HepG2 (cell line): ENCODE data around the gene DNASE1L2. TPM values are rescaled to one million over a fixed set of nuclear protein-coding genes. Genes with fewer than 3 reads are reported as not detected.

Experiments
- ARNT2 ChIP-seq: sonication (generic); formaldehyde crosslinking; IDR thresholded peaks from 2 replicates; pipeline ENCODE4 v1.8.0; 2022; ENCODE audit warnings: mild to moderate bottlenecking, low read depth, missing genetic modification reagents, moderate library complexity
- ASH2L ChIP-seq: fragments of 300-600, 200-600 bp; sonication (generic); IDR thresholded peaks from 2 replicates; pipeline ENCODE4 v1.7.0; 2017; ENCODE audit warnings: low read depth, mild to moderate bottlenecking, moderate library complexity, mixed read lengths, low read length; ENCODE audit not compliant: insufficient read length
- BRCA1 ChIP-seq: sonication (generic); formaldehyde crosslinking; IDR thresholded peaks from 2 replicates; pipeline ENCODE4 v1.4.0; 2020; ENCODE audit warnings: missing genetic modification reagents
- CBX5 ChIP-seq: sonication (generic); formaldehyde crosslinking; IDR thresholded peaks from 2 replicates; pipeline ENCODE4 v1.4.0; 2020; ENCODE audit warnings: missing genetic modification reagents, borderline replicate concordance
- CEBPG ChIP-seq: IDR thresholded peaks from 2 replicates; pipeline ENCODE4 v1.6.1; 2016
- DPF2 ChIP-seq: sonication (generic); formaldehyde crosslinking; IDR thresholded peaks from 2 replicates; pipeline ENCODE4 v1.4.0; 2020; ENCODE audit warnings: mild to moderate bottlenecking, low read depth, missing genetic modification reagents, borderline replicate concordance
- FOXP1 ChIP-seq, 2 experiments: fragments of 450-650 bp in 1 of 2; IDR thresholded peaks; 2 replicates each; pipeline ENCODE4 v1.6.1; 2017 to 2018; ENCODE audit warnings: antibody characterized with exemption in 1 of 2
- HNF4G ChIP-seq, 2 experiments: sonication (generic) in 1 of 2; formaldehyde crosslinking in 1 of 2; IDR thresholded peaks; 2 replicates each; pipeline versions ENCODE4 v1.4.0 to v1.6.1; 2011 to 2020; ENCODE audit warnings: borderline replicate concordance in 2 of 2, low read depth in 2 of 2, mild to moderate bottlenecking in 2 of 2, low read length in 1 of 2, missing genetic modification reagents in 1 of 2, moderate library complexity in 1 of 2
- JUNB ChIP-seq: sonication (generic); formaldehyde crosslinking; IDR thresholded peaks from 2 replicates; pipeline ENCODE4 v1.8.0; 2022; ENCODE audit warnings: missing genetic modification reagents, mild to moderate bottlenecking, borderline replicate concordance
- KLF13 ChIP-seq: sonication (generic); formaldehyde crosslinking; IDR thresholded peaks from 2 replicates; pipeline ENCODE4 v1.4.0; 2020; ENCODE audit warnings: mild to moderate bottlenecking, missing genetic modification reagents
- PITX1 ChIP-seq: sonication (generic); formaldehyde crosslinking; IDR thresholded peaks from 2 replicates; pipeline ENCODE4 v1.5.1; 2020; ENCODE audit warnings: mild to moderate bottlenecking, missing genetic modification reagents
- RFX5 ChIP-seq: IDR thresholded peaks from 2 replicates; pipeline ENCODE4 v1.6.1; 2011; ENCODE audit warnings: low read depth, low read length, improper control_type of control experiment
- RORA ChIP-seq: sonication (generic); formaldehyde crosslinking; IDR thresholded peaks from 2 replicates; pipeline ENCODE4 v1.5.0; 2020; ENCODE audit warnings: mild to moderate bottlenecking, missing genetic modification reagents, moderate library complexity
- SIN3A ChIP-seq: IDR thresholded peaks from 2 replicates; pipeline ENCODE4 v1.6.1; 2011; ENCODE audit warnings: low read depth, mild to moderate bottlenecking, control low read depth, low read length, borderline replicate concordance
- SIX1 ChIP-seq: sonication (generic); formaldehyde crosslinking; IDR thresholded peaks from 2 replicates; pipeline ENCODE4 v1.4.0; 2020; ENCODE audit warnings: missing genetic modification reagents, borderline replicate concordance
- SMYD3 ChIP-seq: sonication (generic); formaldehyde crosslinking; IDR thresholded peaks from 2 replicates; pipeline ENCODE4 v1.8.1; 2023; ENCODE audit warnings: mild to moderate bottlenecking, missing genetic modification reagents
- SP1 ChIP-seq, 2 experiments: fragments of 450-650 bp in 1 of 2; sonication (generic) in 1 of 2; formaldehyde crosslinking in 1 of 2; IDR thresholded peaks; 2 replicates each; pipeline versions ENCODE4 v1.4.0 to v1.6.1; 2016 to 2020; ENCODE audit warnings: missing genetic modification reagents in 1 of 2
- TFE3 ChIP-seq: IDR thresholded peaks from 2 replicates; pipeline ENCODE4 v1.6.1; 2016
- THAP7 ChIP-seq: sonication (generic); formaldehyde crosslinking; IDR thresholded peaks from 2 replicates; pipeline ENCODE4 v1.8.1; 2023; ENCODE audit warnings: mild to moderate bottlenecking, missing genetic modification reagents
- ZFY ChIP-seq: sonication (generic); formaldehyde crosslinking; IDR thresholded peaks from 2 replicates; pipeline ENCODE4 v1.4.0; 2020; ENCODE audit warnings: missing genetic modification reagents
- ZNF180 ChIP-seq: sonication (generic); formaldehyde crosslinking; IDR thresholded peaks from 2 replicates; pipeline ENCODE4 v1.4.0; 2020; ENCODE audit warnings: low read depth, missing genetic modification reagents, borderline replicate concordance
- ZNF430 ChIP-seq: sonication (generic); formaldehyde crosslinking; IDR thresholded peaks from 2 replicates; pipeline ENCODE4 v1.9.0; 2021; ENCODE audit warnings: mild to moderate bottlenecking, missing genetic modification reagents
- ZNF670 ChIP-seq: sonication (generic); formaldehyde crosslinking; IDR thresholded peaks from 2 replicates; pipeline ENCODE4 v1.8.0; 2022; ENCODE audit warnings: mild to moderate bottlenecking, missing genetic modification reagents, borderline replicate concordance
- ZNF747 ChIP-seq: sonication (generic); formaldehyde crosslinking; IDR thresholded peaks from 2 replicates; pipeline ENCODE4 v1.8.1; 2023; ENCODE audit warnings: missing genetic modification reagents, mild to moderate bottlenecking, borderline replicate concordance
- ZNF75D ChIP-seq: sonication (generic); formaldehyde crosslinking; IDR thresholded peaks from 2 replicates; pipeline ENCODE4 v1.8.1; 2023; ENCODE audit warnings: missing genetic modification reagents, mild to moderate bottlenecking, borderline replicate concordance
- ZNF839 ChIP-seq: sonication (generic); formaldehyde crosslinking; IDR thresholded peaks from 2 replicates; pipeline ENCODE4 v1.4.0; 2020; ENCODE audit warnings: missing genetic modification reagents, mild to moderate bottlenecking, borderline replicate concordance
- ZNF879 ChIP-seq: sonication (generic); formaldehyde crosslinking; IDR thresholded peaks from 2 replicates; pipeline ENCODE4 v1.8.1; 2023; ENCODE audit warnings: missing genetic modification reagents
- polyA plus RNA-seq, 8 experiments: library from polyadenylated mRNA; depleted of rRNA in 3 of 8; stranded (reverse) in 7 of 8; unstranded in 1 of 8; fragments of >200 nt; fragmentation: Illumina TruSeq in 4 of 8; extraction: Trizol in 4 of 8; gene quantifications; 2 replicates each; pipeline versions ENCODE4 v1.2.1 to v1.2.3, GENCODE V29; 2011 to 2016; ENCODE audit warnings: low read depth in 4 of 8, missing spikeins in 1 of 8, mixed read lengths in 1 of 8; ENCODE audit not compliant: insufficient read depth in 1 of 8
- total RNA-seq, 5 experiments: library from RNA; depleted of rRNA; stranded (reverse); fragments of >200 nt; fragmentation: Illumina TruSeq; extraction: Trizol; gene quantifications; 2 replicates each; pipeline ENCODE4 v1.2.3, GENCODE V29; 2016; ENCODE audit warnings: low read depth in 1 of 5
- TF ChIP-seq, protein P1 (sequence below): sonication (generic); formaldehyde crosslinking; IDR thresholded peaks from 2 replicates; pipeline ENCODE4 v1.5.0; 2020; ENCODE audit warnings: mild to moderate bottlenecking, missing genetic modification reagents

DNASE1L2 gene
- total and polyA plus RNA-seq, 2 of the 13 experiments (the other 11 are each of a cell fraction or from before 2014, with no cell fraction given): 0.44 to 0.50 TPM

DNA sequence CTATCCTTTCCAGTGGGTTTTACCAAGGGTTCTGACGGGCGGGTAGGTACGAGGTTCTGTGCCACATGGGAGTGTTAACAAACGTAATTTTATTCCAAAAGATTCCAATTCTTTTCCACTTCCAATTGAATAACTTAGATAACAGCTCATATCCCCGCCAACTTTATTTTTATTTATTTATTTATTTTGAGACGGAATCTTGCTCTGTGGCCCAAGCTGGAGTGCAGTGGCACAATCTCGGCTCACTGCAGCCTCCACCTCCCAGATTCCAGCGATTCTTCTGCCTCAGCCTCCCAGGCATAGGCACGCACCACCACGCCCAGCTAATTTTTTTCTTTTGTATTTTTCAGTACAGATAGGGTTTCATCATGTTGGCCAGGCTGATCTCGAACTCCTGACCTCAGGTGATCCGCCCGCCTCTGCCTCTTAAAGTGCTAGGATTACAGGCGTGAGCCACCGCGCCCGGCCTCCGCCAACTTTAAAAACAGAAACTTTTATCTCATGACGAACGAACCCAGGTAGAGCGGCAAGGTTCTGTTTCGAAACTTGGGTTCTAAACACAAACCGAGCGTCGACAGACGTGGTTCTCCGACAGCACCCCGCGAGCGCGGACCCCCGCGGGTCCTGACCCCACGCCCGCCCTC lies 14.5 kb downstream of the DNASE1L2 start (continued):
- TF ChIP-seq ZNF670 (CRISPR knock-in tag) (no peak), ZNF430 (CRISPR knock-in tag) (no peak), RORA (CRISPR knock-in tag) (no peak), BRCA1 (CRISPR knock-in tag) (no peak), CBX5 (CRISPR knock-in tag) (no peak), ZNF747 (CRISPR knock-in tag) (no peak), JUNB (CRISPR knock-in tag) (no peak), ASH2L (no peak), CEBPG (peak; percentile 18; the same call in 1 of the 2 replicates), KLF13 (CRISPR knock-in tag) (no peak), RFX5 (no peak), HNF4G (IDR thresholded peaks at IDR 0.05; ENCODE audit: borderline replicate concordance, low read depth, low read length) (no peak), HNF4G (CRISPR knock-in tag; IDR thresholded peaks at IDR 0.05; ENCODE audit: borderline replicate concordance, low read depth) (no peak), ZNF75D (CRISPR knock-in tag) (no peak), ZNF839 (CRISPR knock-in tag) (no peak), SP1 (IDR thresholded peaks at IDR 0.05) (no peak), SP1 (CRISPR knock-in tag; IDR thresholded peaks at IDR 0.05) (no peak), SMYD3 (CRISPR knock-in tag) (no peak), ZNF879 (no peak), ZNF180 (CRISPR knock-in tag) (no peak), ARNT2 (no peak), THAP7 (CRISPR knock-in tag) (no peak), SIN3A (no peak), FOXP1 (IDR thresholded peaks at IDR 0.05) (no peak), FOXP1 (CRISPR knock-in tag; IDR thresholded peaks at IDR 0.05) (no peak), ZFY (CRISPR knock-in tag) (no peak), SIX1 (no peak), TFE3 (CRISPR knock-in tag) (no peak), PITX1 (CRISPR knock-in tag) (no peak), DPF2 (CRISPR knock-in tag) (no peak)
- TF ChIP-seq, protein P1, sequence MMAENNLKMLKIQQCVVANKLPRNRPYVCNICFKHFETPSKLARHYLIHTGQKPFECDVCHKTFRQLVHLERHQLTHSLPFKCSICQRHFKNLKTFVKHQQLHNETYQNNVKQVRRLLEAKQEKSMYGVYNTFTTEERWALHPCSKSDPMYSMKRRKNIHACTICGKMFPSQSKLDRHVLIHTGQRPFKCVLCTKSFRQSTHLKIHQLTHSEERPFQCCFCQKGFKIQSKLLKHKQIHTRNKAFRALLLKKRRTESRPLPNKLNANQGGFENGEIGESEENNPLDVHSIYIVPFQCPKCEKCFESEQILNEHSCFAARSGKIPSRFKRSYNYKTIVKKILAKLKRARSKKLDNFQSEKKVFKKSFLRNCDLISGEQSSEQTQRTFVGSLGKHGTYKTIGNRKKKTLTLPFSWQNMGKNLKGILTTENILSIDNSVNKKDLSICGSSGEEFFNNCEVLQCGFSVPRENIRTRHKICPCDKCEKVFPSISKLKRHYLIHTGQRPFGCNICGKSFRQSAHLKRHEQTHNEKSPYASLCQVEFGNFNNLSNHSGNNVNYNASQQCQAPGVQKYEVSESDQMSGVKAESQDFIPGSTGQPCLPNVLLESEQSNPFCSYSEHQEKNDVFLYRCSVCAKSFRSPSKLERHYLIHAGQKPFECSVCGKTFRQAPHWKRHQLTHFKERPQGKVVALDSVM: peak; percentile 58; the same call in 1 of the 2 replicates
